Natural killer cell (primary cell): ENCODE results near the gene TMEM158. TPM values are rescaled to one million over a fixed set of nuclear protein-coding genes. Genes with fewer than 3 reads are reported as not detected.

ENCODE experiments used
- ATAC-seq, 3 donors: fragments of 150-1000 bp in 2 of 3; fragments of 200-7000 bp in 1 of 3; cut with Tn5 transposase; 1 replicate in 1 of 3; 2 replicates in 2 of 3; pipeline ENCODE4 v1.10.0; 2021; ENCODE audit warnings: mild to moderate bottlenecking in 2 of 3, moderate library complexity in 2 of 3
- DNase-seq, 2 donors: peaks; one replicate each; pipeline versions ENCODE4 v3.0.0 to v3.0.0-alpha.2; 2013 to 2021; ENCODE audit warnings: mixed read lengths in 1 of 2
- H3K27ac ChIP-seq: one replicate; pipeline ENCODE4 v1.5.1; 2013; ENCODE audit warnings: mild to moderate bottlenecking, low read length
- H3K27me3 ChIP-seq: one replicate; pipeline ENCODE4 v1.6.1; 2013; ENCODE audit warnings: low read length; ENCODE audit not compliant: control insufficient read depth, insufficient read depth
- H3K36me3 ChIP-seq: one replicate; pipeline ENCODE4 v1.6.1; 2013; ENCODE audit warnings: low read length; ENCODE audit not compliant: control insufficient read depth, insufficient read depth
- H3K4me1 ChIP-seq: one replicate; pipeline ENCODE4 v1.6.1; 2013; ENCODE audit warnings: low read length; ENCODE audit not compliant: control insufficient read depth, insufficient read depth
- H3K4me3 ChIP-seq: one replicate; pipeline ENCODE4 v1.5.1; 2013; ENCODE audit warnings: low read length
- H3K9me3 ChIP-seq: one replicate; pipeline ENCODE4 v1.6.1; 2013; ENCODE audit warnings: low read length; ENCODE audit not compliant: control insufficient read depth, insufficient read depth
- H3K27ac Mint-ChIP-seq, 2 donors: one replicate each; pipeline ENCODE4 v1.8.0; 2022; ENCODE audit warnings: mild to moderate bottlenecking in 2 of 2, mixed read lengths in 2 of 2, moderate library complexity in 1 of 2
- H3K27me3 Mint-ChIP-seq, 2 donors: one replicate each; pipeline ENCODE4 v1.8.0; 2022; ENCODE audit warnings: low read depth in 2 of 2, mixed read lengths in 2 of 2
- H3K36me3 Mint-ChIP-seq: one replicate; pipeline ENCODE4 v1.8.0; 2022; ENCODE audit warnings: mixed read lengths
- H3K4me1 Mint-ChIP-seq, 2 donors: one replicate each; pipeline ENCODE4 v1.8.0; 2022; ENCODE audit warnings: mixed read lengths in 2 of 2
- H3K4me3 Mint-ChIP-seq: one replicate; pipeline ENCODE4 v1.8.0; 2022; ENCODE audit warnings: mild to moderate bottlenecking, moderate library complexity, mixed read lengths
- H3K9me3 Mint-ChIP-seq, 2 donors: one replicate each; pipeline ENCODE4 v1.8.0; 2022; ENCODE audit warnings: mixed read lengths in 2 of 2
- CTCF ChIP-seq: fragments of 200-600 bp; IDR thresholded peaks from one replicate; pipeline ENCODE4 v1.8.0; 2022; ENCODE audit warnings: antibody characterized with exemption
- WGBS: methylation state at CpG from one replicate; pipeline ENCODE4 v1.1.7; 2013; ENCODE audit warnings: missing lambda C conversion rate; ENCODE audit not compliant: insufficient coverage; 5-methylcytosine and 5-hydroxymethylcytosine counted together
- intact Hi-C: fragments of 100-400 bp; cut with micrococcal nuclease; formaldehyde crosslinking; loops from one replicate; pipeline ENCODE4 v1.14.2; 2022
- total RNA-seq, 4 donors: library from RNA; stranded (reverse); fragments of 120-200 nt in 1 of 4; gene quantifications; one replicate each; pipeline versions ENCODE4 v1.2.3 to v1.2.4, GENCODE V29; 2013 to 2022

The TMEM158 gene
- total RNA-seq, 3 donors from 2014 or later (not counting 1 experiment from before 2014, with no cell fraction given), result 0.40 to 0.47 TPM; not detected in 1

GRCh38 chr3:45207446-45207845 is 18.6 kb downstream of the TMEM158 start:
- Mint-ChIP-seq H3K4me1 (peaks cover 6% of the 10 kb centered on the region in 2 donors), H3K36me3 (no peaks in the 10 kb centered on the region), H3K4me3 (no peak overlapping the region), H3K27me3 (peaks cover 12 to 21% of the 10 kb centered on the region in 2 donors), H3K27ac (no peak overlapping the region), H3K9me3 (no peaks in the 10 kb centered on the region)
- no peak for TF ChIP-seq CTCF
- intact Hi-C loops, result no loop called here
- Histone ChIP-seq H3K36me3 (no peaks in the 10 kb centered on the region), H3K9me3 (no peaks in the 10 kb centered on the region), H3K27ac (no peak overlapping the region), H3K27me3 (no peaks in the 10 kb centered on the region), H3K4me1 (peaks cover 3% of the 10 kb centered on the region), H3K4me3 (no peak overlapping the region)
- no peak for ATAC-seq
- no peak for DNase-seq
- WGBS, result 82% methylated on average over 4 of the region's 4 CpGs

DNA sequence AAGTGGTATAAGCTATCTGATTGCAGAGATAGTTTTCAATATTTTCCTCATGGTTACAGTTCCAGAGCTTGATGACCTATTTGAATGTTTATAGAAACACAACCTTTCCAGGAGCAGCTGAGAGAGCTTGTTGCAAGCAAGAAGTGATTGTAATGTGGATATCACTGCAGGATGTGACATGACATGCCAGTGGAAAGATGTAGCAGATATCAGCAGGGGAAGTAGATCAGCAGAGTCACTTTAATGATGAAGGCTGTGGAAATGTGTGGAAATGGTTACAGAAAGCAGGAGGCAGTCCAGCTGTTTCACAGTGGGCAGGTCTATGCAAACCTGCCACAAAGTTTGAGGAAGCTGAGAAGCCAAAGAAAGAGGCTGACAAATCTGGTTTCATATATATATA is 21.0 kb downstream of the TMEM158 start:
- DNase-seq (no peak), ATAC-seq (no peak)
- H3K27me3 Mint-ChIP-seq, result peaks cover 14 to 16% of the 10 kb centered on the region in 2 donors
- no peaks in the 10 kb centered on the region for H3K4me1 ChIP-seq
- H3K27ac Mint-ChIP-seq, result no peak overlapping the region
- H3K27me3 ChIP-seq, result no peaks in the 10 kb centered on the region
- H3K36me3 Mint-ChIP-seq, result no peaks in the 10 kb centered on the region
- no peaks in the 10 kb centered on the region for H3K9me3 Mint-ChIP-seq
- no peak overlapping the region for H3K27ac ChIP-seq
- no peak for TF ChIP-seq CTCF
- H3K4me3 ChIP-seq, result no peak overlapping the region
- no peaks in the 10 kb centered on the region for H3K36me3 ChIP-seq
- intact Hi-C loops, result no loop called here
- no peak overlapping the region for H3K4me3 Mint-ChIP-seq
- no peaks in the 10 kb centered on the region for H3K4me1 Mint-ChIP-seq
- no peaks in the 10 kb centered on the region for H3K9me3 ChIP-seq

- Mint-ChIP-seq H3K9me3 (no peaks in the 10 kb centered on the region), H3K4me3 (no peak overlapping the region), H3K4me1 (no peaks in the 10 kb centered on the region), H3K27ac (no peak overlapping the region), H3K27me3 (peaks cover 19 to 21% of the 10 kb centered on the region in 2 donors), H3K36me3 (no peaks in the 10 kb centered on the region)
- Histone ChIP-seq H3K27ac (no peak overlapping the region), H3K9me3 (no peaks in the 10 kb centered on the region), H3K27me3 (no peaks in the 10 kb centered on the region), H3K36me3 (no peaks in the 10 kb centered on the region), H3K4me1 (no peaks in the 10 kb centered on the region), H3K4me3 (no peak overlapping the region)
- TF ChIP-seq CTCF, result no peak
- intact Hi-C loops, result no loop called here
- no peak for ATAC-seq
- 77% methylated on average over 1 of the region's 3 CpGs for WGBS
- DNase-seq, result no peak
Observed at GRCh38 chr3:45204136-45204535, 22.0 kb downstream of the TMEM158 start.

- Mint-ChIP-seq H3K9me3 (no peaks in the 10 kb centered on the region), H3K27ac (no peak overlapping the region), H3K27me3 (peaks cover 27 to 35% of the 10 kb centered on the region in 2 donors), H3K36me3 (no peaks in the 10 kb centered on the region), H3K4me1 (no peaks in the 10 kb centered on the region), H3K4me3 (no peak overlapping the region)
- DNase-seq, result no peak
- no peak for ATAC-seq
- no peaks in the 10 kb centered on the region for H3K27me3 ChIP-seq
- TF ChIP-seq CTCF, result no peak
- no peaks in the 10 kb centered on the region for H3K9me3 ChIP-seq
- H3K36me3 ChIP-seq, result no peaks in the 10 kb centered on the region
- H3K4me1 ChIP-seq, result no peaks in the 10 kb centered on the region
- H3K27ac ChIP-seq, result no peak overlapping the region
- H3K4me3 ChIP-seq, result no peak overlapping the region
- intact Hi-C loops, result no loop called here
- 86% methylated on average over 6 of the region's 8 CpGs for WGBS
Observed at GRCh38 chr3:45199837-45200648, 26.0 kb downstream of the TMEM158 start.
